Astrocyte (in vitro differentiated cells and primary cell): ENCODE results near the gene ATP1A1.

Experiments
- CTCF ChIP-seq: IDR thresholded peaks from 2 replicates; pipeline ENCODE4 v1.5.1; 2011; ENCODE audit warnings: low read depth, mild to moderate bottlenecking, inconsistent platforms, low read length, moderate library complexity; ENCODE audit not compliant: insufficient read depth
- EZH2 ChIP-seq: IDR thresholded peaks from 2 replicates; pipeline ENCODE4 v1.6.1; 2012; ENCODE audit warnings: mild to moderate bottlenecking, low read length, inconsistent platforms; ENCODE audit not compliant: insufficient read depth

- TF ChIP-seq EZH2 (no peak), CTCF (no peak)
Observed at GRCh38 chr1:116424438-116424837, 51.4 kb downstream of the ATP1A1 start.
